ENCODE results near the gene NEK6.

The NEK6 gene

GRCh38 chr9:124359426-124359825, 101.7 kb downstream of the NEK6 start:
- DNase-seq: no peak

GRCh38 chr9:124359855-124360678, 102.3 kb downstream of the NEK6 start:
- no peak for DNase-seq

DNA sequence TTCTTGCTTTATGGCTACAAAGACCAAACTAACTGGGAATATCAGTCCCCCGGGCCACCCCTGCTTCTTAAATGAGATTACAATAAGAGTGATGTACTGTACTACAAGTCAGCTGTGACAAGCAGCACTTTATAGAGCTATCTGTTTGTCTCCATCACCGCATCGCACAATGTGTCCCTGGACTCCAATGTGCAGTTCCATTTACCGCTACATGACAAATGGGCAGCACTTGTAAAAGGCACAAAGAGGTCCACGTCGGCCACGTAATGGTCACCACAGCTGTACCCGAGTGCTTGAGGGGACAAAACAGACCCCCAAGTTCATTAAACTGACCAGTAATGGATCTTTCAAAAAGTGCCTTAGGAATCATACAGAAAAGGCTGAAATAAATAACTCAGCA, 103.4 kb downstream of the NEK6 start:
- DNase-seq: no peak

- no peak for DNase-seq
Measured at GRCh38 chr9:124363326-124364096, 105.8 kb downstream of the NEK6 start.

DNA sequence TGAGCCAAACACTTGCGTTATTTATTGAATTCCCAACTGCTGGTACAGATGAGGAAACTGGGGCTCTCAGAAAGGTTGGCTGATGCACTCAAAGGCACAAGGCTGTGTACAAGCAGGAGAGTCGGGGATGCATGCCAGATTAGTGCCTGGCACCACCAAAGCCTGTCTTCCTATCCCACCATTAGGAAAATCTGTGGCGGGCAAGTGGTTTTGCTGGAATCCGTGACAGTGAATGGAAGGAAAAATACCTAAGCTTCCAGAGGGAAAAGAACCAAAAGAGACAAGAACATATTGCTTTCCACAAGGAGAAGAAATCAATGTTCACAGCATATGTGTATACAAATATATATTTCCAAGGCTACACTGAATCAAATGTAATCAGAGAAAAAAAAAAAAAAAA, 106.4 kb downstream of the NEK6 start:
- no peak for DNase-seq

DNA sequence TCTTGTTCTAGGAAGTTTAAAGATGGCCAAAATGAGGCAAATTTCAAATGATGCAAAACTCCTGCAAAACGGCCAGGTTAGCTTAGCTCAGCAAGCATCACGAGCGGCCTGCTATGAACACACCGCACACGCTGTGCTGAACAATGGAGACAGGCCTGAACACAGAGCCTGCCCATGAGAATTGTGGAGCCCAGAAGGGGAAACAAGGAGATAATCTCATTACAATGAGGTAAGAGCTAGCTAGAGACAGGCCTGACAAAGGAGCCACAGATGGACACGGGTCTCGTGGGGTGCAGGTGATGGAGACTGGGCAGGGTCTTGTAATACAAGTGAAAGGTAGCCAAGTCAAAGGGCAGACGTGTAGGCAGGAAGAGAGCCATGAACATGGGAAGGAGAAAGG, 107.3 kb downstream of the NEK6 start:
- no peak for DNase-seq

DNA sequence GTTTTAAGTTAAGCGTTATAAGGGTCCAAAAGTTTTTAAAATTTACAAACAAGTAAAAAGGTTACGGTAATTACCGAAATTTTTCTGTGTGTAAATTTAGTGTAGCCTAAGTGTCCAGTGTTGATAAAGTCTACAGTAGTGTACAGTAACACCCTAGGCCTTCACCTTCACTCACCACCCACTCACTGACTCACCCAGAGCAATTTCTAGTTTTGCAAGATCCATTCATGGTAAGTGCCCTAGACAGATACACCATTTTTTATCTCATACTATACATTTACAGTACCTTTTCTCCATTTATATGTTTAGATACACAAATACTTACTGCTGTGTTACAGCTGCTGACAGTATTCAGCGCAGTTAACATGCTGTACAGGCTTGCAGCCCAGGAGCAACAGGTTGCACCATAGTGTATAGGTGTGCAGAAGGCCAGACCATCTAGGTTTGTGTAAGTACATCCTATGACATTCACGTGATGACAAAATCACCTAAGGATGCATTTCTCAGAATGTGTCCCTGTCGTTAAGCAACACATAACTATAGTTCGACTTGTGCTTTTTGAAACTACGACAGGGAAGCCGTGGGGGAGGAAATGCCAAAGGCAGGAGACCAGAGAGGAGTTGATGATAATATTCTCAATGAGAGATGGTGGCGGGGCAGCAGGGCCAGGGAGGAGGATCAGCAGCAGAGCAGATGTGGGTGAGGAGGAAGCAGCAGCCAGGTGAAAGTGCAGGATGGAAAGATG, 108.9 kb downstream of the NEK6 start:
- no peak for DNase-seq

DNA sequence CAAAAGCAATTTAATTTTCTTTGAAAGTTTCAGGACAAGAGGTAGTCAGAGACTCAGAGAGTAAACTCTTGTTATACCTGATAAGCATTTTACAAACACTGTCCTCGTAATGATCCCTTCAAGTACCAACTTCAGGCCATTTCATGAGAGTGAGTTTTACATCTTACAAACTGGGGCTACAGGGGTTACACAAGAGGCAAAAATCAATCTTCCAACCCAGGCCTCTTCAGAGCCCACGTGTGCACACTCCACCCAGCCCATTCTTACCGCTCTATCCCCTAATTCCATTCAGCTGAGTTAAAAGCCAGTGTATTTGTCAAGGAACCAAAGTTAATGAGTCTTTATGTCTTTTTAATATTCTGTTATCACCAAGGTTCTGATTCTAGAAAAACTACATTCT, 110.9 kb downstream of the NEK6 start:
- no peak for DNase-seq

DNA sequence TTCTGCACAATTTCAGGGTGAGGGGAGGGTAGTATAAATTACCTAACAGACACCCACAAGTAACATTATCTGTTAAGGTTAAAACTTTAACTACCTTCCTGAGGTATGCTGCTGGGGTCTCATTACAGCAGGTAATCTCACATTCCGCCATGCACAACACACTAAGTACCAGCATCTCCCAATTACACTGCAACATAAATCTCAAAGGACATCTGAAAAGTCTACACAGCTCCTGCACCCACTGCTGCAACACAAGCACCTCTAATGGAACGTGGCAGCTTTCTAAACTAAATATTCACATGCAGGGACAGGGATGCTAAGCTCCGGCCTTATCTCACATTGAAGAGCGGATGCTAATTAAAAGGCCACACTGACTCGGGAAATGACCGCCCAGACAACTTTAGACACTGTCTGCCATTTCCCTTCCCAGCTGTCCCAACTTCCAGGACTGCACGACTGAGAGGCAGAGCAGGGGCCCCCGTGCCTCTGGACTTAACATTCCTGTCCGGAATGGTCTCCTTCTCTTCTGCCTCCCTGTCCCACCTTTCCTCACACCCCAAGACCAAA, 111.6 kb downstream of the NEK6 start:
- no peak for DNase-seq

DNA sequence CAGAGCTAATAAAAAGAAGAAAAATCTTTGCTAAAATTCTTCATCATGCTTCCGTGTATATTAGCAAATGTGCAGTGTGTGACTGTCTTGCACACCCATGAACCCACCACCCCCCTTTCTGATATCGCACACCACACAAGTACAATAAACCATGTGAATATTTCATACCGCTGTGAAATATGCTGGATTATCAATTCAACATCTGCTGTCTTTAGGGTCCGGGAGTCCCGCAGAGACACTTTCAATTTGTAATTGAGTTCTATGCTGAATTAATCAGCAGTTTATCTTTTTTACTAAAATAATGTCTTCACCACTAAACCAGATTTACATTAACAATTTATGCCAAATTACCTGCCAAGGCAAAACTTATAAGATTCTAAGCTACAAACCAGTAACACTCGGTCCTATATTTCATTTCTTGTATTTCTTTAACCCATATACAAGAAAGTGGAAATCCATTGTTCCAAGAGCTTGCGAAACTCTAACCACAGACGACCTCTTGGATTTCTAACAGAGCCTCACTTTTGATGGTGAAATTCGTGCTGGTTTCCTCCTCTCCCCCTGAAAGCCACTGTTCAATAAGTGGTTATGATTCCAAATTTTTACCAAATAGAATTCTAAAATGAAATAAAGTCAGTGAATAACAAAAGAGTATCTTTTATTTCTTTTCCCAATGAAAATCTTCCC, 113.3 kb downstream of the NEK6 start:
- DNase-seq: no peak

GRCh38 chr9:124372038-124372437, 114.3 kb downstream of the NEK6 start:
- no peak for DNase-seq

DNA sequence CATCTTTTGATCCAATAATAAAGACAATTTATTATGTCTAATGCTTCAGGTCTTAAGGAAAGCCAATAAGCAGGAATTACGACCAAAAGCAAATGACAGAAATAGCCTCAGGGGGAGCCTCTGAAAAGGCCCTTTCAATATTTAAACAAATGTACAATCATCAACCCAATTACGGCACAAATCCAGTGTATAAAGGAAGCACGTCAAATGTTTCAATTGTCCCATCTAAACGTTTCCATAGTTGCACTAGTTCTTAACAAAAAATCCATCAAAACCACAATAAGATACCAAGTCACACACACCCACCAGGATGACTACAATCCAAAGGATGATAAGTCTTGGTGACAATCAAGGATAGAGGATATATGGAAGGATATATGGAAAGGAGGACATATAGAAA, 115.6 kb downstream of the NEK6 start:
- no peak for DNase-seq

DNA sequence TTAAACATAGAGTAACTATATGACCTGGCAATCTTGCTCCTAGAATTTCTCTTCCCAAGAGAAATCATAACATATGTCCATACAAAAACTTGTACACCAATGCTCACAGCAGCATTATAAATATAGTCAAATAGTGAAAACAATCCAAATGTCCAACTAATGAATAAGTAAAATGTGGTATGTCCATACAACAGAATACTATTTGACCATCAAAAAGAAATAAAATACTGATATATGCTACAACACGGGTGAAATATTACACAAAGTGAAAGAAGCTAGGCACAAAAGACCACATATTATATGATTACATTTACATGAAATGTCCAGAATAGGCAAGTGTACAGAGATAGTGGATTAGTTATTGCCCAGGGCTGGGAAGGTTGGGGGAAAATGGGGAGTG, 116.1 kb downstream of the NEK6 start:
- DNase-seq: no peak

- no peak for DNase-seq
Measured at GRCh38 chr9:124375726-124376125, 118.0 kb downstream of the NEK6 start.

GRCh38 chr9:124376329-124376728, 118.6 kb downstream of the NEK6 start:
- DNase-seq: no peak

DNA sequence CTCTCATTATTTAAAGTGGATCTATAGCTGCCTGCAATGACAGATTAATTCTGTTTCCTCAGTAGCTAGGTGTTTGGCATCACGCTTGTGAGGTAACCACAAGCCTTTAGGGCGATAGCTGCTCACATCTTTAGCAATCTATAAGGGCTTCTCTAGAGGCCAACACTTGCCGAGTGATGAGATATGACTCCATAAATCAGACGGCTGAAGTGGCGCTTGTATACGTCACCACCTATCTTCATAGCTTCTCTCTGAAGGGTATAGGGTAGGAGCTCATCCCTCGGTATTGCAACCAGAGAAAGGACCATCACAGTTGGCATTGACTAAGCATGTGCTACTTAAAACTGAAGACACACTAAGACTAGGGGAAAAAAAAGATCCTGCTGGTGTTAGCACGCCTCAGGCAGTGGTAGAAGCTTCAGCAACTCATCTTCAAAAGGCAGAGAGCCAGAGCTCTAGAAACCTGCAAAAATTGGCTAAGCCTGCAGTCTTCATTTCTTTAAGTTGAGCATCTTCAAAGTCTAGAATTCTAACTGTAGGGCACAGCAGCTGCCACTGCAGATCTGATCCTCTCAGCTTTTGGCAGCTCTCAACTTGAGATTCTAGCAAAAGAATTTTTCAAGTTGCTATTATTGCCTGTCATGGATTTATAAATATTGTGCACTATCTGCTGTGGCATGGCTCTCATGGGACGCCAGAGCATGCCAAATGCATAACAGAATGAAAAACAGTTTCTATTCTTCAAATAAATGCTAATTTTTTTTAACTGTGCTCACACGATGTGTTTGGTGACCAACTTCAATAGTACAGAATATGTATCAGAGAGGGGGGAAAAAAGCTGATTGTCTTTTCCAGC, 120.0 kb downstream of the NEK6 start:
- DNase-seq: no peak

DNA sequence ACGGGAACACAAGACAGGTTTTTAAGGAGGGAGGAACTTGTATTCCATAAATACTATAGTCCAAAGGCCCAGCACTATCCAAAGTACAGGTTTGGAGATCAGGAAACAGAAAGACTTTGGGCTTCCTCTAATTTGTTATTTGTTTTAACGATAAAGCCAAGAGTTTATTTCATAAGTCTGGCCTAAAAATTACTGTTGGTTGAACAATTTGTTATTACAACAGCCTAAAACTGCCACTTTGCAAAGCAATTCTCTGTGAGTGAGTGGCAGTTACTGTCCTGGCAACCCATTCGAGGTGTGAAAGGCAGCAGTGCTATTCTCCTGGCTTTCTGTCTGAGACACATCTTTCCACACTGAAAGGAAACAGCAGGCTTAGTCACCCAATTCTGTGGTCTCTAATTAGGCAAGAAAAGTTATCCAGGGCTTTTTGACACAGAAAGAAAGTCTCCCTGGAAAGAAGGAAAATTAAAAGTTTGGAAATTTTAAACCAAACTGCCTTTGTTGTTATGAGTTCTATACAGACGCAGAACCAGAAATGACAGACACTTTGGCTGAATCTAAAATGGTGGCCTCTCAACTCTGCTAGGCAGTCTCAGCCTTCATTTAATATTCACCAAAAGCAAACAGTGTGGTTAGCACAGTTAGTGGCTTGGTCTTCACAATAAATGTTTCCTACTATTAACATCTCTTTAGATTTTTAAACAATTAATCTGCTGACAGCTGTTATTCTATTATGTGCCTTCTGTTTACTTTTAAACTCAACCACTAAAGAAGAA, 123.6 kb downstream of the NEK6 start:
- DNase-seq: no peak

GRCh38 chr9:124384210-124384609, 126.5 kb downstream of the NEK6 start:
- DNase-seq: no peak

- DNase-seq: no peak
Measured at GRCh38 chr9:124384846-124385245, 127.1 kb downstream of the NEK6 start.

- no peak for DNase-seq
Measured at GRCh38 chr9:124385623-124386022, 127.9 kb downstream of the NEK6 start.

DNA sequence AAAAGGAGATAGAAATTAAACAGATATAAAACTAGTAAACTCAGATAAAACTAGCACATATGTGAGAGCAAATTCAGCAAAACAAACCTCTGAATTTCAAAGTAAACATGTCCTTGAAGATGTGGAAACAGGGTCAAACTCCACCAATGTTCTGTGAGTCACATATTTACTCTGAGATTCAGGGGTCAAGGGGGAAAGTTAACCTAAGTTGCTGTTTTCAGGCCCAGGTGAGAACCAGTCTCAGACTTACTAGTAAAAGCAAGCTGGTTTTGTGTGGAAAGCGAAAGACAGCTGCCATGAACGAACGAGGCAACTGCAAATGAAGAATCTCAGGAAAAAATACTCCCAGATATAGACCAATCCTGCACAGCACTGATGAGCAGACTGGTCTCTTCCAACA, 128.5 kb downstream of the NEK6 start:
- DNase-seq: no peak
